22Rv1 (cell line): ENCODE data around the gene EYS.

Source experiments
- ZFX ChIP-seq: fragments of 450-650 bp; IDR thresholded peaks from 2 replicates; pipeline ENCODE4 v1.6.1; 2017; ENCODE audit warnings: antibody characterized with exemption, borderline replicate concordance
- TF ChIP-seq, protein P1 (sequence below): fragments of 450-650 bp; IDR thresholded peaks from 2 replicates; pipeline ENCODE4 v1.5.1; 2017; ENCODE audit warnings: mild to moderate bottlenecking

DNA sequence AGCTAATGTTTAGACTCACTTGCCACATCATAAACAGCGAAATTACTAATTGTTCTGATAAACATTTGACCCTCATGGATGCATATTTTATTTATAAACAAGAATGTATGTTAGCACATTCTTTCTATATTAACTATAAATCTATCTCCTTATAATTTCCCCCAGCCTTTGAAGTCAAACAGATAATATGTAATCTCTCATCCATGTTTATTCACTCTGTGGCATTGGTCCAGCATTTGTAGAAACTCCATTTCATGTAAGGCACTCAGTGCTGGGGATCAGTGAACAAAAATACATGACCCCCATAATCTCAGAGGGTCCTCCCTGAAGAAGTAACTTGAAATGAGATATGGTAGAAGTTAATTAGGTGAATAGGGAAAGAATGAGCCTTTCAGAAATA, 856.9 kb downstream of the EYS start:
- TF ChIP-seq, protein P1, sequence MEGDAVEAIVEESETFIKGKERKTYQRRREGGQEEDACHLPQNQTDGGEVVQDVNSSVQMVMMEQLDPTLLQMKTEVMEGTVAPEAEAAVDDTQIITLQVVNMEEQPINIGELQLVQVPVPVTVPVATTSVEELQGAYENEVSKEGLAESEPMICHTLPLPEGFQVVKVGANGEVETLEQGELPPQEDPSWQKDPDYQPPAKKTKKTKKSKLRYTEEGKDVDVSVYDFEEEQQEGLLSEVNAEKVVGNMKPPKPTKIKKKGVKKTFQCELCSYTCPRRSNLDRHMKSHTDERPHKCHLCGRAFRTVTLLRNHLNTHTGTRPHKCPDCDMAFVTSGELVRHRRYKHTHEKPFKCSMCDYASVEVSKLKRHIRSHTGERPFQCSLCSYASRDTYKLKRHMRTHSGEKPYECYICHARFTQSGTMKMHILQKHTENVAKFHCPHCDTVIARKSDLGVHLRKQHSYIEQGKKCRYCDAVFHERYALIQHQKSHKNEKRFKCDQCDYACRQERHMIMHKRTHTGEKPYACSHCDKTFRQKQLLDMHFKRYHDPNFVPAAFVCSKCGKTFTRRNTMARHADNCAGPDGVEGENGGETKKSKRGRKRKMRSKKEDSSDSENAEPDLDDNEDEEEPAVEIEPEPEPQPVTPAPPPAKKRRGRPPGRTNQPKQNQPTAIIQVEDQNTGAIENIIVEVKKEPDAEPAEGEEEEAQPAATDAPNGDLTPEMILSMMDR: no peak
- no peak for TF ChIP-seq ZFX
